ENCODE data around the gene ITPKB. TPM values are rescaled to one million over a fixed set of nuclear protein-coding genes. Genes with fewer than 3 reads are reported as not detected.

ITPKB gene
- total RNA-seq, 1 donor from 2014 or later, result 21.2 TPM

DNA sequence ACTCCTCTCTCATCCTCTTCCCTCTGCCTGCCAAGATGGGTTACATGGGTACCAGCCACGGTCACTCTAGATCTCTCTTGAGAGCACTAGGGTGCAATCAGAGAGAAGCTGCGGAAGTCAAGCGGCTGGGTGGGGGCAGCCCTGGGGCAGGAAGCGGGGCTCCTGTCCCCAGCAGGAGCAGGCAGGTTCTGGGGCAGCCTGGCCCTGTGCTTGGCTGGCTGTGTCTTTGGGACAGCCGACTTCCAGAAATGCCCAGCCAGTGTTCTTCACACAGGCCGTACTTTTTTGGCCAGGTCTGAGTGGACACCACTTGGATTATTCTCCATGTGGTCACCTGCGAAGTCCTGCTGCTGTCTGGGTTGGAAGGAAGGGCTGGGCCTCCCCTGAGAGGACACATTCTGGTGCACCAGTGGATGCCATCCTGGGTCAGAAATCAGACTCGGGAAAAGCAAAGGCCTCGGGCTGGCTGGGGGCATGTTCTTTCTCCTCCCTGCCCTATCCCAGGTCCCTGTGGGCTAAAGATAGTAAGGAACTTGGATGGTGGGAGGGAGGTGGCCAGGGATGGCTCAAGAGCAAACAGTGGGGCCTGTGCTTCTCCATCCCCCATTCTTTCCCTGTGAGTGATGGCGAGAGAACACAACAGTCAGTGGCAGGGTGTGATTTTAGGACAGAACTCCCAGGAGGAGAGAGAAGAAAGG is 93.7 kb downstream of the ITPKB start:
- Mint-ChIP-seq H3K36me3 (peaks cover 11% of the 10 kb centered on the region), H3K9me3 (no peaks in the 10 kb centered on the region), H3K27me3 (ENCODE audit: low read depth) (no peaks in the 10 kb centered on the region), H3K27ac (no peak overlapping the region), H3K4me3 (no peak overlapping the region), H3K4me1 (peaks cover 6% of the 10 kb centered on the region)
- TF ChIP-seq, protein P1, sequence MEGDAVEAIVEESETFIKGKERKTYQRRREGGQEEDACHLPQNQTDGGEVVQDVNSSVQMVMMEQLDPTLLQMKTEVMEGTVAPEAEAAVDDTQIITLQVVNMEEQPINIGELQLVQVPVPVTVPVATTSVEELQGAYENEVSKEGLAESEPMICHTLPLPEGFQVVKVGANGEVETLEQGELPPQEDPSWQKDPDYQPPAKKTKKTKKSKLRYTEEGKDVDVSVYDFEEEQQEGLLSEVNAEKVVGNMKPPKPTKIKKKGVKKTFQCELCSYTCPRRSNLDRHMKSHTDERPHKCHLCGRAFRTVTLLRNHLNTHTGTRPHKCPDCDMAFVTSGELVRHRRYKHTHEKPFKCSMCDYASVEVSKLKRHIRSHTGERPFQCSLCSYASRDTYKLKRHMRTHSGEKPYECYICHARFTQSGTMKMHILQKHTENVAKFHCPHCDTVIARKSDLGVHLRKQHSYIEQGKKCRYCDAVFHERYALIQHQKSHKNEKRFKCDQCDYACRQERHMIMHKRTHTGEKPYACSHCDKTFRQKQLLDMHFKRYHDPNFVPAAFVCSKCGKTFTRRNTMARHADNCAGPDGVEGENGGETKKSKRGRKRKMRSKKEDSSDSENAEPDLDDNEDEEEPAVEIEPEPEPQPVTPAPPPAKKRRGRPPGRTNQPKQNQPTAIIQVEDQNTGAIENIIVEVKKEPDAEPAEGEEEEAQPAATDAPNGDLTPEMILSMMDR (IDR thresholded peaks at IDR 0.05; ENCODE audit: unreplicated experiment), result no peak
- DNase-seq (ENCODE audit: low spot score in 2 of 2, unreplicated experiment in 2 of 2), result no peak

DNA sequence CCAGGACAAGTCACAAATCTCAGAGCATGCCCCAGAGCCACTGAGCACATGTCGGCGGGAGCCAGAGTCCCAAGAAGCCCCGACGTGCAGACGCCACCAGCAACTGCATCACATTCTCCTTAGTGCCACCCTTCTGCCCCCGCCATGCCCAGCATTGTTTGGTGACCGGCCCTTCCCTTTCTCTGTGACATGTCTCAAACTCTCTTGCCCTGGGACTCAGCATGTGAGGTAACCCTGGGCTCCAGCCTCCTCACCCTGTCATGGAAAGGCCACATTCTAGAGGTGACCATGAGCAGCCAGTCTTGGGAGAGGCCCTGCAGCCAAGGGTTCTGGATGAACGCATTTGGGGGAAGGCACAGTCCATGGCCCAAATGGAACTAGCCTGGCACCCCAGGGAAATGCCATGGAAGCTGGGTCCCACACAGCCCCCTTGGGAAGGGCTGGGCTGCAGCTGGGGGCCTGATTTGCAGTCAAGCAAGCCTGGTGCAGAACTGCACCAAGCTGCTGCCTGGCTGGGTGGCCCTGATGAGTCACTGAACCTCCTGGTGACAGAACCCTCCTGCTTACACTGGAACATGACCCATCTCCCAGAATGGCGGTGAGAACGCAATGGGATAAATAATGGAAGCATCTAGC is 94.4 kb downstream of the ITPKB start:
- H3K27me3 Mint-ChIP-seq (ENCODE audit: low read depth), result no peaks in the 10 kb centered on the region
- TF ChIP-seq, protein P1 (IDR thresholded peaks at IDR 0.05; ENCODE audit: unreplicated experiment), result no peak
- peaks cover 6% of the 10 kb centered on the region for H3K4me1 Mint-ChIP-seq
- DNase-seq (ENCODE audit: low spot score in 2 of 2, unreplicated experiment in 2 of 2), result no peak
- H3K27ac Mint-ChIP-seq, result no peak overlapping the region
- no peak overlapping the region for H3K4me3 Mint-ChIP-seq
- no peaks in the 10 kb centered on the region for H3K9me3 Mint-ChIP-seq
- peaks cover 11% of the 10 kb centered on the region for H3K36me3 Mint-ChIP-seq

DNA sequence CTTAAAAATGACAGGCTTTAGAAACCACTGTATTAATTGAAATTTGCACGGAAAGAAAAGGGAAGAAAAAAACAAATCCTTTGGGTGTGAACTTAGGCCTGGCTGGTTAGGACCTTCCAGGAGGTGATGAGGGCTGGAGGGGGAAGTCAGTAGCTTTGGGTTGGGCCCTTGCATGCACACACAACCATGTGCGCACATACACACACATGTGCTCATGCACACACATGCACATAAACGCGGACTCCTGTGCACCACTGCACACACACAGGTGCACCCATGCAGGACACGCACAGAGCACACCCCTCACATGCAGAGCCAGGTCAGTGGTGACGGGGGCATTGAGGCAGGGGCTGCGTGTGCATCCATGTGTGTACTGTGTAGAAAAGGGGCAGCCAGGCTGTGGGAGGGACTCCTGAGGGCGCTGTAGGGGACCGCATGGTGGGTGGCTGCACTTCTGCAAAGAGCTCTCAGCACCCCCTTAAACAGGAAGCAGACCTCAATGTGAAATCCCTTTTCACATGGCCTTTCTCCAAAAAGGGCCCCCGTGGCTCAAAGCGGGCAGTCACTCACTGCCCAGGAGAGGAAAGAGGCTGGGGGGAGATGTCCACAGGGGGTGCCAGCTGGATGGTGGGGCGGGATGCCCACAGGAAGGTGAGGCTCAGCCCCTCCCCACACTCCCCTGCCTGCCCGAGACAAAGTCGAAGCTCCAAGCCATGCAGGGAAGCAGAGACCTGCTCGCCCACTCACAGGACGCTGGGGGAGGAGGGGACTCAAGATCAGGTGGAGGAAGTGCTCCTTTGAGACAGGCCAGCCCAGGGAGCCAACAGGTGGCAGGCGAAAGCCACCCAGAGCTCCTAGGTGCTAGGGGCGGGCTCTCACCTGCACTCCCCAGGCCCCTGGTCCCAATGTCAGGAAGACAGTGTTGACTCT is 95.2 kb downstream of the ITPKB start:
- Mint-ChIP-seq H3K27me3 (ENCODE audit: low read depth) (no peaks in the 10 kb centered on the region), H3K36me3 (peaks cover 11% of the 10 kb centered on the region), H3K27ac (no peak overlapping the region), H3K4me1 (peaks cover 6% of the 10 kb centered on the region), H3K9me3 (no peaks in the 10 kb centered on the region), H3K4me3 (no peak overlapping the region)
- no peak for DNase-seq (ENCODE audit: low spot score in 2 of 2, unreplicated experiment in 2 of 2)
- TF ChIP-seq, protein P1 (IDR thresholded peaks at IDR 0.05; ENCODE audit: unreplicated experiment), result no peak

DNA sequence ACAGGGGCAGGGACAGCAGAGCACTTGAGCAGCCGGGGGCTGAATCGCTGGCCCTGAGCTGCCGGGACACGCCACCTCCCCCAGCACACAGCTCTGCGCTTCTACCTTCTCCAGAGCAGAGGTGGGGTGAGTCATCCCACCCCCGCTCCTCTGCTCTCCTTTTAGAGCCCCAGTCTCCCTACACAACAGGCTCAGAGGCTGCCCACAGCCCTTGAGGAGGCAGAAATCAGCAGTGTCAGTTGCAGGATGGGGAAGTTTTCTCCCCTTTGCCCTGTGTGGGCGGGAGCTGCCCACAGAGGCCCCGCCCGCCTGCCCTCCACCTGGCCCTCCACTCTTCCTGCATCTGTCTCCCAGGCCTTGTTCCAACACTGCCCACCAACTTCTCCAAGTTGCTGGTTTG is 95.9 kb downstream of the ITPKB start:
- Mint-ChIP-seq H3K9me3 (no peaks in the 10 kb centered on the region), H3K27me3 (ENCODE audit: low read depth) (no peaks in the 10 kb centered on the region), H3K36me3 (peaks cover 9% of the 10 kb centered on the region), H3K4me1 (peaks cover 6% of the 10 kb centered on the region), H3K27ac (no peak overlapping the region), H3K4me3 (no peak overlapping the region)
- TF ChIP-seq, protein P1 (IDR thresholded peaks at IDR 0.05; ENCODE audit: unreplicated experiment), result no peak
- no peak for DNase-seq (ENCODE audit: low spot score in 2 of 2, unreplicated experiment in 2 of 2)

DNA sequence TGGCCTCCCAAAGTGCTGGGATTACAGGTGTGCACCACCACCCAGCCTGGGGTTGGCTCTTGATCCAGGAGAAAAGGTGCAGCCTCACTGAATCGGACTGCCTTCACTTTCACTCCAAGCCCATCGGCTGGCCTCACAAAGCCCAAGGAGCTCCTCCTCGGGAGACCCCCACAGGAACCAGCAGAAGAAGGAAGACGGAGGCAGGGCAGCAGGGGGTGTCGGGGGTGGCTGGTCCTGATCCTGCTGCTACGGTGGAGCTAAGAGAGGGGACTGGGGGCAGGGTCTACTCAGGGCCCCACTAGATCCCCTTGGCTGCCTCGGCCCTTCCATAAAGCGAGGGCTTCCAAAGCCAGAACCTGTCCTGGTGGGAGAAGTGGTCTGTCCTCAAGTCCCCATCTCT is 96.7 kb downstream of the ITPKB start:
- peaks cover 6% of the 10 kb centered on the region for H3K4me1 Mint-ChIP-seq
- H3K27ac Mint-ChIP-seq, result no peak overlapping the region
- no peak for DNase-seq (ENCODE audit: low spot score in 2 of 2, unreplicated experiment in 2 of 2)
- peaks cover 6% of the 10 kb centered on the region for H3K36me3 Mint-ChIP-seq
- TF ChIP-seq, protein P1 (IDR thresholded peaks at IDR 0.05; ENCODE audit: unreplicated experiment), result no peak
- H3K4me3 Mint-ChIP-seq, result no peak overlapping the region
- H3K9me3 Mint-ChIP-seq, result no peaks in the 10 kb centered on the region
- H3K27me3 Mint-ChIP-seq (ENCODE audit: low read depth), result no peaks in the 10 kb centered on the region

Measured in mesothelial cell of epicardium (in vitro differentiated cells).